ENCODE measurements around the gene CAPN9. TPM values are rescaled to one million over a fixed set of nuclear protein-coding genes. Genes with fewer than 3 reads are reported as not detected.

The CAPN9 gene
- total RNA-seq, 1 donor from 2014 or later = 0.14 TPM

- no peak for DNase-seq
- intact Hi-C loops (cut with micrococcal nuclease) = no loop called here
Measured at GRCh38 chr1:230781594-230781993, 34.4 kb downstream of the CAPN9 start.

DNA sequence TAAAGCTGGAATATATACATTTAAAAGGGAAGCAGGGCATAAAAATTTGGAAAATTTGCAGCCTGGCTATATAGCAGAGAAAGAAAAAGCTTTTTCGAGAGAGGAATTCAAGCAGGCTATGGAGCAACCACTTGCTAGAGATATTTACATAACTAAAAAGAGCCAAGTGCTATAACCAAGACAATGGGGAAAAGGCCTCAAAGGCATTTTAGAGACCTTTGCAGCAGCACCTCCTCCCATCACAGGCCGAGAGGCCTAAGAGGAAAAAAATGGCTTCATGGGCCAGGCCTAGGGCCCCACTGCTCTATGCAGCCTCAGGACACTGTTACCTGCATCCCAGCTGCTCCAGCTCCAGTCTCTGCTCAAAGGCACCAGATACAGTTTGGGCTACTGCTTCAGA, 37.0 kb downstream of the CAPN9 start:
- no peak for DNase-seq
- H3K27me3 ChIP-seq (ENCODE audit: low read depth) = no peaks in the 10 kb centered on the region
- no peaks in the 10 kb centered on the region for H3K36me3 ChIP-seq
- no peaks in the 10 kb centered on the region for H3K4me1 ChIP-seq
- no peaks in the 10 kb centered on the region for H3K9me3 ChIP-seq (replicated peaks)
- intact Hi-C loops (cut with micrococcal nuclease) = no loop called here
- no peak overlapping the region for H3K4me3 ChIP-seq
- H3K27ac ChIP-seq (replicated peaks) = no peak overlapping the region
- TF ChIP-seq, protein P1, sequence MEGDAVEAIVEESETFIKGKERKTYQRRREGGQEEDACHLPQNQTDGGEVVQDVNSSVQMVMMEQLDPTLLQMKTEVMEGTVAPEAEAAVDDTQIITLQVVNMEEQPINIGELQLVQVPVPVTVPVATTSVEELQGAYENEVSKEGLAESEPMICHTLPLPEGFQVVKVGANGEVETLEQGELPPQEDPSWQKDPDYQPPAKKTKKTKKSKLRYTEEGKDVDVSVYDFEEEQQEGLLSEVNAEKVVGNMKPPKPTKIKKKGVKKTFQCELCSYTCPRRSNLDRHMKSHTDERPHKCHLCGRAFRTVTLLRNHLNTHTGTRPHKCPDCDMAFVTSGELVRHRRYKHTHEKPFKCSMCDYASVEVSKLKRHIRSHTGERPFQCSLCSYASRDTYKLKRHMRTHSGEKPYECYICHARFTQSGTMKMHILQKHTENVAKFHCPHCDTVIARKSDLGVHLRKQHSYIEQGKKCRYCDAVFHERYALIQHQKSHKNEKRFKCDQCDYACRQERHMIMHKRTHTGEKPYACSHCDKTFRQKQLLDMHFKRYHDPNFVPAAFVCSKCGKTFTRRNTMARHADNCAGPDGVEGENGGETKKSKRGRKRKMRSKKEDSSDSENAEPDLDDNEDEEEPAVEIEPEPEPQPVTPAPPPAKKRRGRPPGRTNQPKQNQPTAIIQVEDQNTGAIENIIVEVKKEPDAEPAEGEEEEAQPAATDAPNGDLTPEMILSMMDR (IDR thresholded peaks at IDR 0.05; ENCODE audit: borderline replicate concordance) = no peak

More at GRCh38 chr1:230781594-230781993, 34.4 kb downstream of the CAPN9 start:
- Histone ChIP-seq H3K4me3 (no peak overlapping the region), H3K4me1 (no peaks in the 10 kb centered on the region), H3K27me3 (ENCODE audit: low read depth) (no peaks in the 10 kb centered on the region), H3K36me3 (no peaks in the 10 kb centered on the region), H3K9me3 (replicated peaks) (no peaks in the 10 kb centered on the region), H3K27ac (replicated peaks) (no peak overlapping the region)
- TF ChIP-seq, protein P1 (IDR thresholded peaks at IDR 0.05; ENCODE audit: borderline replicate concordance) = no peak

- intact Hi-C loops (cut with micrococcal nuclease) = no loop called here
Measured at GRCh38 chr1:230785636-230786384, 38.6 kb downstream of the CAPN9 start.

DNA sequence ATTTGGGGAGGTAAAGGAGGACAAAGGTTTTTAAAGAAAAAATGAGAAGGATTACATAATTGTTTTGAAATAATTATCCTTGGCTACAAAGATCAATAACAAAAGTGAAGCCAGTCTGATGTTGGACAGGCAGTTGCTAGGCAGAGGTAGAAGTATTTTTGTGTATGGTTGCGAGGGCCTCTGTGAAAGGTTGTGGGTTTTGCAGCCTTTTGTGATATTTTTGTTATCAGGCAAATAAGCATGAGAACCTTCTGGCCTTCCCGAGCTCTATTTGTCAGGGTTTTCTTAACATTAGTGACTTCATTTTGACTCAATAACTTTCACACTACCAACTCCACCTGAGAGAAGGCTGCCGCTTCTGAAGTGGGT, 39.2 kb downstream of the CAPN9 start:
- Histone ChIP-seq H3K4me3 (no peak overlapping the region), H3K9me3 (replicated peaks) (no peaks in the 10 kb centered on the region), H3K27ac (replicated peaks) (no peak overlapping the region), H3K27me3 (ENCODE audit: low read depth) (no peaks in the 10 kb centered on the region), H3K36me3 (no peaks in the 10 kb centered on the region), H3K4me1 (no peaks in the 10 kb centered on the region)
- intact Hi-C loops (cut with micrococcal nuclease) = no loop called here
- TF ChIP-seq, protein P1 (IDR thresholded peaks at IDR 0.05; ENCODE audit: borderline replicate concordance) = no peak
- DNase-seq = no peak

More at GRCh38 chr1:230785636-230786384, 38.6 kb downstream of the CAPN9 start:
- no peak for DNase-seq
- TF ChIP-seq, protein P1 (IDR thresholded peaks at IDR 0.05; ENCODE audit: borderline replicate concordance) = no peak
- H3K27me3 ChIP-seq (ENCODE audit: low read depth) = no peaks in the 10 kb centered on the region
- H3K36me3 ChIP-seq = no peaks in the 10 kb centered on the region
- H3K9me3 ChIP-seq (replicated peaks) = no peaks in the 10 kb centered on the region
- no peak overlapping the region for H3K4me3 ChIP-seq
- H3K27ac ChIP-seq (replicated peaks) = no peak overlapping the region
- no peaks in the 10 kb centered on the region for H3K4me1 ChIP-seq

DNA sequence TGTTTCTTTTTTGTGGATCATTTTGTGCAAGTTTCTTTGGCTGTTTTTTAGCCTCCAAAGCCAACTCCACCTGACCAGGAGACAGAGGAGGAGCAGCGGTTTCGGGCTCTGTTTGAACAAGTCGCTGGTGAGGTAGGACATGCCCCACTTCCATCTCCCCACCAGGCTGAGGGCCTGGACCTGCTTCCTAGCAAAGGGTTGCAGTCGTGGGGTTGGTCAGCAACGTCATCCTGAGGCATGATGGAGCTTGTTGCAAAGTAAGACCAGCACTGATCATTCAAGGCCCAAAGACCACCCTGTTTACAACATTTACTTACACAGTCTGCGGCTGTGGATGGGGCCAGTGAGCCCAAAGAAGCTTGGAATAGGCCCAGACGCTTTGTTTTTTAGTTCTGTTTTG, 40.3 kb downstream of the CAPN9 start:
- H3K4me3 ChIP-seq = no peak overlapping the region
- no peaks in the 10 kb centered on the region for H3K36me3 ChIP-seq
- intact Hi-C loops (cut with micrococcal nuclease) = no loop called here
- no peaks in the 10 kb centered on the region for H3K27me3 ChIP-seq (ENCODE audit: low read depth)
- no peak overlapping the region for H3K27ac ChIP-seq (replicated peaks)
- H3K9me3 ChIP-seq (replicated peaks) = no peaks in the 10 kb centered on the region
- TF ChIP-seq, protein P1 (IDR thresholded peaks at IDR 0.05; ENCODE audit: borderline replicate concordance) = no peak
- no peaks in the 10 kb centered on the region for H3K4me1 ChIP-seq
- DNase-seq = no peak
